ENCODE measurements around the gene FBLN2.

The FBLN2 gene

DNA sequence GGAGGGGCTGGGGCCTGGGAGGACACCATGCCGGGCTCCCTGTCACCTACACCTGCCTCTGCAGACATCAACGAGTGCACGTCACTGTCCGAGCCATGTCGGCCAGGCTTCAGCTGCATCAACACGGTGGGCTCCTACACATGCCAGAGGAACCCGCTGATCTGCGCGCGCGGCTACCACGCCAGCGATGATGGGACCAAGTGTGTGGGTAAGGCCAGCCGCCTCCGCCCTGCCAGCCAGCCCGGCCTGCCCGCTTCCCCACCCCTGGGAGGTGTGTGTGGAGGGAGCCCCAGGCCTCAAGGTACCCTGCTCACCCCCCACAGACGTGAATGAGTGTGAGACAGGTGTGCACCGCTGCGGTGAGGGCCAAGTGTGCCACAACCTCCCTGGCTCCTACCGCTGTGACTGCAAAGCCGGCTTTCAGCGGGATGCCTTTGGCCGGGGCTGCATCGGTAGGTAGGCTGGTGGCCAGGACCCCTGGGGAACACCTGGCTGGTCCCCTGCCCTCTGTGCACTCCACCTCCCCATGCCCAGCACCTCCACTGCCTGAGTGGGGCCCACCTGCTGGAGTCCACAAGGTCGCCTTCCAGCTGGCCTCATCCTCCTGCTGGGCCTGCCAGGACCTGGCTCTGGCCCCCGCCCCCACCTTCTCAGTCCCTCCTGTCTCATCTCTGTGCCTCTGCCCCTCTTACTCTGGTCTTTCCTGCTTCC, 80.1 kb downstream of the FBLN2 start:
- no peak overlapping the region for H3K4me3 ChIP-seq (ENCODE audit: low read depth, low read length)
- DNase-seq (ENCODE audit: low read depth) = no peak
- no peak for TF ChIP-seq CTCF (IDR thresholded peaks at IDR 0.05; ENCODE audit: low read depth, low read length, missing control alignments)

- H3K4me3 ChIP-seq (ENCODE audit: low read depth, low read length) = no peak overlapping the region
- no peak for DNase-seq (ENCODE audit: low read depth)
- no peak for TF ChIP-seq CTCF (IDR thresholded peaks at IDR 0.05; ENCODE audit: low read depth, low read length, missing control alignments)
Observed at GRCh38 chr3:13629644-13630043, 80.7 kb downstream of the FBLN2 start.

- no peak overlapping the region for H3K4me3 ChIP-seq (ENCODE audit: low read depth, low read length)
- no peak for TF ChIP-seq CTCF (IDR thresholded peaks at IDR 0.05; ENCODE audit: low read depth, low read length, missing control alignments)
- no peak for DNase-seq (ENCODE audit: low read depth)
Observed at GRCh38 chr3:13631256-13631655, 82.3 kb downstream of the FBLN2 start.

GRCh38 chr3:13633176-13633575, 84.3 kb downstream of the FBLN2 start:
- no peak overlapping the region for H3K4me3 ChIP-seq (ENCODE audit: low read depth, low read length)
- no peak for TF ChIP-seq CTCF (IDR thresholded peaks at IDR 0.05; ENCODE audit: low read depth, low read length, missing control alignments)
- DNase-seq (ENCODE audit: low read depth) = no peak

GRCh38 chr3:13634151-13634550, 85.2 kb downstream of the FBLN2 start:
- no peak for DNase-seq (ENCODE audit: low read depth)
- TF ChIP-seq CTCF (IDR thresholded peaks at IDR 0.05; ENCODE audit: low read depth, low read length, missing control alignments) = no peak
- no peak overlapping the region for H3K4me3 ChIP-seq (ENCODE audit: low read depth, low read length)

DNA sequence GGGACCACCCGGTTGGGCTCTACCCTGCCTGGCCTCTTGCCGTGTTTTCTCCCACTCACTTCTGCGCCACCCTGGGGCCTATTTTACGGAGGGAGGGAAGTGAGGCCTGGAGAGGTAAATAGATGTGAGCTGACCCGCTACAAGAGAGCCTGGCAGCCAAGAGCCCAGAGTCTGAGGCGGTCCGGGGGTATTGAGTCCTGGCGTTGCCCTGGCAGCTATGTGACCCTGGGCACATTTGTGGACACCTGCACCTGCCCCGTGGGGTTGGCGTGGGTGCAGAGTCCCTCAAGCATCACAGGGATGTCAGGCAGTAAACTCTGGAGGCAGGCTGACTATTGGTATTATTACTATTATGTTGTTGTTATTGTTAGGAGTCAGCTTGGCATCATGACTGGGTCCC, 85.7 kb downstream of the FBLN2 start:
- TF ChIP-seq CTCF (IDR thresholded peaks at IDR 0.05; ENCODE audit: low read depth, low read length, missing control alignments) = no peak
- DNase-seq (ENCODE audit: low read depth) = no peak
- H3K4me3 ChIP-seq (ENCODE audit: low read depth, low read length) = no peak overlapping the region

GRCh38 chr3:13636186-13636585, 87.3 kb downstream of the FBLN2 start:
- no peak for DNase-seq (ENCODE audit: low read depth)
- no peak for TF ChIP-seq CTCF (IDR thresholded peaks at IDR 0.05; ENCODE audit: low read depth, low read length, missing control alignments)
- no peak overlapping the region for H3K4me3 ChIP-seq (ENCODE audit: low read depth, low read length)
